ENCODE measurements around the gene SIVA1. TPM values are rescaled to one million over a fixed set of nuclear protein-coding genes. Genes with fewer than 3 reads are reported as not detected.
A peak's percentile ranks its signal among the peaks of the same experiment; 100 is the strongest.

Gene SIVA1
- total RNA-seq, 1 donor from 2014 or later, result 51.7 TPM

DNA sequence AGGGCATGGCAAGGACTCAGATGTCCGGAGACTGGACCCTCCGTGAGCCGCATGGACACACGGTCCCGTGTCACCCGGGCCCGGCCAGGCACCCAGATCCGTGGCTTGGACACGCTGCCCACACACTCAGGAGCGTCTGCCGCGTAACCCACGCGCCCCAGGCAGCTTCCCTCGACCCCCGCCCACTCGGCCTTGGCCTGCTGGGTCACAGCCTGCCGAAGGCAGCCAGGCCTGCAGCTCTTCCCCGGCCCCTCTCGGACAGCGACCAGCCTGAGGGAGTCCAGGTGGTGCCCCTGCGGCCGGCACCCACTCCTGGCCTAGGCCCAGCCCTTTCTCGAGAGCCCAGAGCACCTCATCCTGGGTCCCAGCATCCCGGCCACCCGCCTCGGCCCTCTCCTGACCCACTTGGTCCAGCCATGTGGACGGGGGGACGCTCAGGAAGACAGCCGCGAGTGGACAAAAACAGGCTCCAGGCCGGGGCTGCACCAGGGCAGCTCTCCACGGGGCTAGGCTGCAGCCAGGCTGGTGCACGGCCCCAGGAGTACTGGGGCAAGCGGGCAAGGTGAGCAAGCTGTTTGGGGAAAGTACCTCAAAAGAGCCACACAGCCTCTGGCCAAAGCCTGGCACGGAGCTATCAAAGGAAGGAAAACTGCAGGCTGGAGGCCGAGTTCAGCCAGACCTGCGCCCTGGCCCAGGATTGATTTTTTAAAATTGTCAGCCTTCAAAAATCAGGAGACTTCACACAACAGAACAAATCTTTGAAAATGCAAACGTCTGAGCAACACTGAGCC is 36.1 kb downstream of the SIVA1 start:
- H3K4me1 ChIP-seq (ENCODE audit: control insufficient read depth in 3 of 3, insufficient read depth in 3 of 3, low read length in 3 of 3), result peaks cover 27 to 48% (median 39%) of the 10 kb centered on the region in 3 donors
- peaks cover 16 to 23% (median 17%) of the 10 kb centered on the region in 3 donors for H3K36me3 ChIP-seq (ENCODE audit: control insufficient read depth in 3 of 3, insufficient read depth in 3 of 3, low read length in 3 of 3)
- H3K27ac ChIP-seq (ENCODE audit: low read depth, low read length), result no peak overlapping the region
- no peak overlapping the region for H3K9ac ChIP-seq (ENCODE audit: low read depth in 1 of 3, low read length in 3 of 3)
- H3K9me3 ChIP-seq (ENCODE audit: control insufficient read depth in 3 of 3, low read length in 3 of 3), result no peaks in the 10 kb centered on the region
- no peaks in the 10 kb centered on the region for H3K27me3 ChIP-seq (ENCODE audit: control insufficient read depth in 3 of 3, insufficient read depth in 3 of 3, low read length in 3 of 3)
- H3K4me3 ChIP-seq (ENCODE audit: low read length in 3 of 3), result no peak overlapping the region

GRCh38 chr14:104789752-104790743 is 37.1 kb downstream of the SIVA1 start:
- Histone ChIP-seq H3K9me3 (ENCODE audit: control insufficient read depth in 3 of 3, low read length in 3 of 3) (no peaks in the 10 kb centered on the region), H3K27ac (ENCODE audit: low read depth, low read length) (no peak overlapping the region), H3K4me3 (ENCODE audit: low read length in 3 of 3) (no peak overlapping the region), H3K4me1 (ENCODE audit: control insufficient read depth in 3 of 3, insufficient read depth in 3 of 3, low read length in 3 of 3) (peaks cover 34 to 56% (median 46%) of the 10 kb centered on the region in 3 donors), H3K27me3 (ENCODE audit: control insufficient read depth in 3 of 3, insufficient read depth in 3 of 3, low read length in 3 of 3) (no peaks in the 10 kb centered on the region), H3K36me3 (ENCODE audit: control insufficient read depth in 3 of 3, insufficient read depth in 3 of 3, low read length in 3 of 3) (peaks cover 16 to 23% (median 17%) of the 10 kb centered on the region in 3 donors), H3K9ac (ENCODE audit: low read depth in 1 of 3, low read length in 3 of 3) (no peak overlapping the region)

GRCh38 chr14:104791425-104791824 is 38.5 kb downstream of the SIVA1 start:
- peaks cover 40 to 60% (median 53%) of the 10 kb centered on the region in 3 donors for H3K4me1 ChIP-seq (ENCODE audit: control insufficient read depth in 3 of 3, insufficient read depth in 3 of 3, low read length in 3 of 3)
- no peak overlapping the region for H3K27ac ChIP-seq (ENCODE audit: low read depth, low read length)
- no peak overlapping the region for H3K4me3 ChIP-seq (ENCODE audit: low read length in 3 of 3)
- no peaks in the 10 kb centered on the region for H3K27me3 ChIP-seq (ENCODE audit: control insufficient read depth in 3 of 3, insufficient read depth in 3 of 3, low read length in 3 of 3)
- peak overlapping the region in 1 of 3 donors; percentile 88 for H3K9ac ChIP-seq (ENCODE audit: low read depth in 1 of 3, low read length in 3 of 3)
- no peaks in the 10 kb centered on the region for H3K9me3 ChIP-seq (ENCODE audit: control insufficient read depth in 3 of 3, low read length in 3 of 3)
- H3K36me3 ChIP-seq (ENCODE audit: control insufficient read depth in 3 of 3, insufficient read depth in 3 of 3, low read length in 3 of 3), result peaks cover 16 to 23% (median 17%) of the 10 kb centered on the region in 3 donors

DNA sequence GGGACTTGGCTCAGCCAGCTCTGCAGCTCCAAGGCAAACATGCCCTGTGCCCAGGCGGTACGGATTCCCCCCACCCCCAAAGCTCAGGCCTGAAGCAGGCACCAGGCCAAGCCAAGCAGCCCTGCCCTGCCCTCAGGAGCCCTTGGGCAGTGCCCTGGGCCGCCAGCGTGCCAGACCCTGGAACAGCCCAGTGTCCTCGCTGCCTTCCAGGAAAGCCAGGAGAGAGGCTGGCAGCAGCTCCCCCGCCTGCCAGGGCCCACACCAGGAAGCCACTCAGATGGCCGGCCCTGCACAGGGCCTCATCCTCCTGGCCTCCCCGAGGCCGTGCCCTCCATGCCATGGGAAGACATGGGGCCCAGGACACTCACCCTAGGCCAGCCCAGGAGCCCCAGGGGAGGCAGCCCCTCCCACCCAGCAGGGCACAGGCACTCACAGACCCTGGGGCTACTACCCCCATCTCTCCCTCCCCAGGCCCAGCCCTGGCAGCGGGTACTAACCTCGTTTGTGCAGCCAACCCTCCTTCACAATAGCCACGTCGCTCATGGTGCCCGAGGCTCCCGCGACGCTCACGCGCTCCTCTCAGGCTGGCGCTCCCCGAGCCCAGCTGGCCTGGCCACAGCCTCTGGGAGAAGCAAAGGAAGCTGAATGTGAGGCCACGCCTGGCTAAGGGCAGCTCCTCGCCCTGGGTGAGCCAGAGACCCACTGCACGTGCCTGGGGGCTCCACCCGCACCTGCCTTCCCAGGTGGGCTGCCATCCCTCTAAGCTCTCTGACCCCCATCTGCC is 39.3 kb downstream of the SIVA1 start:
- no peaks in the 10 kb centered on the region for H3K27me3 ChIP-seq (ENCODE audit: control insufficient read depth in 3 of 3, insufficient read depth in 3 of 3, low read length in 3 of 3)
- peak overlapping the region in 1 of 3 donors; percentile 41 for H3K4me3 ChIP-seq (ENCODE audit: low read length in 3 of 3)
- H3K4me1 ChIP-seq (ENCODE audit: control insufficient read depth in 3 of 3, insufficient read depth in 3 of 3, low read length in 3 of 3), result peaks cover 37 to 56% (median 52%) of the 10 kb centered on the region in 3 donors
- H3K27ac ChIP-seq (ENCODE audit: low read depth, low read length), result no peak overlapping the region
- peaks cover 16 to 23% (median 17%) of the 10 kb centered on the region in 3 donors for H3K36me3 ChIP-seq (ENCODE audit: control insufficient read depth in 3 of 3, insufficient read depth in 3 of 3, low read length in 3 of 3)
- no peaks in the 10 kb centered on the region for H3K9me3 ChIP-seq (ENCODE audit: control insufficient read depth in 3 of 3, low read length in 3 of 3)
- peak overlapping the region; percentile 14 to 88 (median 57) for H3K9ac ChIP-seq (ENCODE audit: low read depth in 1 of 3, low read length in 3 of 3)

DNA sequence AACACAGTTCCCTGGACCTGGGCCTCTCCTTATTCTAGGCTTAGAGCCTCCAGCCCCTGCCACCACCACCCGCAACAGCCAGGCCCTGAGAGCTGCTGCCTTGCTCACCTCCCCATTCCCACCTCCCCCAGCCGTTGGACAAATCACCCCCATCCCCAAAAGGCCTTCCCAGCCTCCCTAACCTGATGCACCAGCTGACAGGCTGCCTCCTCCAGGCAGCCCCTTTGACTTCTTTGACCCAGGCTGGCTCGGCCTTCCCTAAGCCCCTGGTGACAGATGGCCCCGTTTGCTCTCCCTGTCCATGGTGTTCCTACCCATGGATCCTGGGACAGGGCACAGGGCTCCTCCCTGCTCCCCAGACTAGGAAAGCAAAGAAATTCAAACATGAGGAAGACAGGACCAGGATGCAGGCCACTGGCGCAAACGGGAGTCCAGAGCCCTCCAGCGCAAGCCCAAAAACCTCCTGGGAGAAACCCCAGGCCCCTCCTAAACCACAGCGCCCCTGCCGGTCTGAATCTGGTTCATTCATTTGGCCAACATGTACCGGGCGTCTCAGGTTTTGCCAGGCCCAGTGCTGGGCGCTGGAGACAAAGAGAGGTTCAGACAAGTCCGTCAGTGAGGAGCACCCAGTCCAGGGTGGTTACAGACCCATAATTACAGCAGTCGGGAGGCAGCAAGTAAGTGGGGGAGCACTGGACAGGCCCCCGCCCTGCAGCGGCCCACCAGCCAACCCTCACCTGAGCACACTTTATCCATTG is 40.2 kb downstream of the SIVA1 start:
- Histone ChIP-seq H3K27me3 (ENCODE audit: control insufficient read depth in 3 of 3, insufficient read depth in 3 of 3, low read length in 3 of 3) (no peaks in the 10 kb centered on the region), H3K4me1 (ENCODE audit: control insufficient read depth in 3 of 3, insufficient read depth in 3 of 3, low read length in 3 of 3) (peaks cover 39 to 61% (median 54%) of the 10 kb centered on the region in 3 donors), H3K9me3 (ENCODE audit: control insufficient read depth in 3 of 3, low read length in 3 of 3) (no peaks in the 10 kb centered on the region), H3K9ac (ENCODE audit: low read depth in 1 of 3, low read length in 3 of 3) (peak overlapping the region; percentile 63 to 88 (median 70)), H3K27ac (ENCODE audit: low read depth, low read length) (no peak overlapping the region), H3K36me3 (ENCODE audit: control insufficient read depth in 3 of 3, insufficient read depth in 3 of 3, low read length in 3 of 3) (peaks cover 16 to 21% (median 17%) of the 10 kb centered on the region in 3 donors), H3K4me3 (ENCODE audit: low read length in 3 of 3) (peak overlapping the region in 1 of 3 donors; percentile 76)

DNA sequence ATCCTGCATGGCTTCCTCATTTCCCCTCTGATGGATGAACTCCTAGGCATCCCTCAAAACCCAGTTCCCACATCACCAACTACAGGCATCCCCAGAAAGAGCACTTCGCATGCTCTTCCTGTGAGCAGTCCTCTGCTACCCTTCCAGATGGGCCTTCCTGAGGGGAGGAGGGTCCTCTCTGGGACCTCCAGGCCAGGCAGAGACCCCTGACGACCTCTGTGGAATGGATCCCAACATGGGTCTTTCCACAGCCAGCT is 40.7 kb downstream of the SIVA1 start:
- Histone ChIP-seq H3K9ac (ENCODE audit: low read depth in 1 of 3, low read length in 3 of 3) (peak overlapping the region; percentile 63 to 88 (median 70)), H3K27ac (ENCODE audit: low read depth, low read length) (no peak overlapping the region), H3K9me3 (ENCODE audit: control insufficient read depth in 3 of 3, low read length in 3 of 3) (no peaks in the 10 kb centered on the region), H3K4me1 (ENCODE audit: control insufficient read depth in 3 of 3, insufficient read depth in 3 of 3, low read length in 3 of 3) (peaks cover 42 to 58% (median 58%) of the 10 kb centered on the region in 3 donors), H3K36me3 (ENCODE audit: control insufficient read depth in 3 of 3, insufficient read depth in 3 of 3, low read length in 3 of 3) (peaks cover 12 to 18% (median 17%) of the 10 kb centered on the region in 3 donors), H3K4me3 (ENCODE audit: low read length in 3 of 3) (peak overlapping the region in 2 of 3 donors; percentile 76 to 82), H3K27me3 (ENCODE audit: control insufficient read depth in 3 of 3, insufficient read depth in 3 of 3, low read length in 3 of 3) (no peaks in the 10 kb centered on the region)

DNA sequence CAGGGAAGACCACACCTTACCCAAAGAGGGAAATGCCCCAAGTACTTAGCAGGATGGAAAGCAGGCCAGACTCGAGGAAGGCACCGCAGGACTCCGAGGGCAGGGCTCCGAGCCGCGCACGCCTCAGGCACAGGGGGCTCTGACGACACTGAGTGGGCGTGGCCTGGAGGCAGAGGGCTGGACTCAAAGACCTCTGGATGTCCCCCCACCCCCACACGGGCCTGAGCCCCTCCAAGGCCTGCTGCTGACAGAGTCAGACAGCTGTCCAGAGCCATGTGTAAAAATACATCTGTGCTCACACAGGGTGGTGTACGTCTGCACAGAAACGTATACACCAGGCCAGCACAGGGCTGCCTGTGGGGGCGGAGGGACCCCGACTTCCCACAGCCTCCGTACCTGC is 41.2 kb downstream of the SIVA1 start:
- H3K4me1 ChIP-seq (ENCODE audit: control insufficient read depth in 3 of 3, insufficient read depth in 3 of 3, low read length in 3 of 3), result peaks cover 42 to 61% (median 58%) of the 10 kb centered on the region in 3 donors
- no peaks in the 10 kb centered on the region for H3K27me3 ChIP-seq (ENCODE audit: control insufficient read depth in 3 of 3, insufficient read depth in 3 of 3, low read length in 3 of 3)
- peaks cover 12 to 18% (median 17%) of the 10 kb centered on the region in 3 donors for H3K36me3 ChIP-seq (ENCODE audit: control insufficient read depth in 3 of 3, insufficient read depth in 3 of 3, low read length in 3 of 3)
- peak overlapping the region; percentile 76 to 82 (median 79) for H3K4me3 ChIP-seq (ENCODE audit: low read length in 3 of 3)
- H3K9me3 ChIP-seq (ENCODE audit: control insufficient read depth in 3 of 3, low read length in 3 of 3), result no peaks in the 10 kb centered on the region
- peak overlapping the region; percentile 70 to 88 (median 74) for H3K9ac ChIP-seq (ENCODE audit: low read depth in 1 of 3, low read length in 3 of 3)
- H3K27ac ChIP-seq (ENCODE audit: low read depth, low read length), result no peak overlapping the region

DNA sequence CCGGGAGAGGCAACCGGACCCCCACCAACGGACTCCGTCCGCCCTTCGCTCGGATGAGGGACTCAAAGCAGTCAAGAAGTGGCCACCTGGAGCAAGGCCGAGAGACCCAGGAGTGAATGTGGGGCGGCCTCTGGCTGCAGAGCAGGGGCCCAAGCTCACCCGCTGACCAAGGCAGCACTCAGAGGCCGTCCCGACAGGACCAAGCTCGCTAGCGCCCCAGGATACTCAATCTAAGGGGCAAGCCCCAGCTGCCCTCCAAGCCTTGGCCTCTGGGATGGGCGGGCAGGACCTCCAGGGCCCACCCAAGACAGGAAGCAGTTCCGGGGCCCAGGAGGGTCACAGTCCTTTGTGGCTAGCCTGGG is 41.7 kb downstream of the SIVA1 start:
- peak overlapping the region; percentile 51 for H3K27ac ChIP-seq (ENCODE audit: low read depth, low read length)
- no peaks in the 10 kb centered on the region for H3K27me3 ChIP-seq (ENCODE audit: control insufficient read depth in 3 of 3, insufficient read depth in 3 of 3, low read length in 3 of 3)
- peak overlapping the region; percentile 76 to 82 (median 79) for H3K4me3 ChIP-seq (ENCODE audit: low read length in 3 of 3)
- H3K9me3 ChIP-seq (ENCODE audit: control insufficient read depth in 3 of 3, low read length in 3 of 3), result no peaks in the 10 kb centered on the region
- peaks cover 10 to 18% (median 15%) of the 10 kb centered on the region in 3 donors for H3K36me3 ChIP-seq (ENCODE audit: control insufficient read depth in 3 of 3, insufficient read depth in 3 of 3, low read length in 3 of 3)
- H3K9ac ChIP-seq (ENCODE audit: low read depth in 1 of 3, low read length in 3 of 3), result peak overlapping the region; percentile 70 to 88 (median 74)
- H3K4me1 ChIP-seq (ENCODE audit: control insufficient read depth in 3 of 3, insufficient read depth in 3 of 3, low read length in 3 of 3), result peaks cover 42 to 67% (median 61%) of the 10 kb centered on the region in 3 donors
